ENCODE data around the gene ACTN3.
A peak's percentile ranks its signal among the peaks of the same experiment; 100 is the strongest.

ACTN3 gene

GRCh38 chr11:66554602-66555001 lies 7.9 kb downstream of the ACTN3 start:
- Mint-ChIP-seq H3K4me3 (no peak overlapping the region), H3K9me3 (no peaks in the 10 kb centered on the region), H3K4me1 (ENCODE audit: low read depth) (no peaks in the 10 kb centered on the region), H3K27me3 (ENCODE audit: low read depth) (peaks cover 8% of the 10 kb centered on the region), H3K36me3 (ENCODE audit: low read depth) (no peaks in the 10 kb centered on the region), H3K27ac (no peak overlapping the region)

GRCh38 chr11:66555416-66555815 lies 8.7 kb downstream of the ACTN3 start:
- no peaks in the 10 kb centered on the region for H3K9me3 Mint-ChIP-seq
- peaks cover 8% of the 10 kb centered on the region for H3K27me3 Mint-ChIP-seq (ENCODE audit: low read depth)

GRCh38 chr11:66556086-66556485 lies 9.4 kb downstream of the ACTN3 start:
- H3K4me1 Mint-ChIP-seq (ENCODE audit: low read depth): no peaks in the 10 kb centered on the region
- no peaks in the 10 kb centered on the region for H3K36me3 Mint-ChIP-seq (ENCODE audit: low read depth)
- no peak overlapping the region for H3K4me3 Mint-ChIP-seq
- H3K9me3 Mint-ChIP-seq: no peaks in the 10 kb centered on the region
- no peak overlapping the region for H3K27ac Mint-ChIP-seq
- peaks cover 8% of the 10 kb centered on the region for H3K27me3 Mint-ChIP-seq (ENCODE audit: low read depth)

More at GRCh38 chr11:66555416-66555815, 8.7 kb downstream of the ACTN3 start:
- no peak overlapping the region for H3K4me3 Mint-ChIP-seq
- no peak overlapping the region for H3K27ac Mint-ChIP-seq
- no peaks in the 10 kb centered on the region for H3K36me3 Mint-ChIP-seq (ENCODE audit: low read depth)
- no peaks in the 10 kb centered on the region for H3K4me1 Mint-ChIP-seq (ENCODE audit: low read depth)

- H3K4me3 Mint-ChIP-seq: no peak overlapping the region
- H3K27ac Mint-ChIP-seq: no peak overlapping the region
- H3K27me3 Mint-ChIP-seq (ENCODE audit: low read depth): peaks cover 8% of the 10 kb centered on the region
- no peaks in the 10 kb centered on the region for H3K9me3 Mint-ChIP-seq
- H3K4me1 Mint-ChIP-seq (ENCODE audit: low read depth): no peaks in the 10 kb centered on the region
- no peaks in the 10 kb centered on the region for H3K36me3 Mint-ChIP-seq (ENCODE audit: low read depth)
Measured at GRCh38 chr11:66557733-66558326, 11.1 kb downstream of the ACTN3 start.

- no peak overlapping the region for H3K4me3 Mint-ChIP-seq
- no peak overlapping the region for H3K27ac Mint-ChIP-seq
- no peaks in the 10 kb centered on the region for H3K9me3 Mint-ChIP-seq
- no peaks in the 10 kb centered on the region for H3K36me3 Mint-ChIP-seq (ENCODE audit: low read depth)
- peaks cover 8% of the 10 kb centered on the region for H3K27me3 Mint-ChIP-seq (ENCODE audit: low read depth)
- no peaks in the 10 kb centered on the region for H3K4me1 Mint-ChIP-seq (ENCODE audit: low read depth)
Measured at GRCh38 chr11:66559142-66559865, 12.6 kb downstream of the ACTN3 start.

GRCh38 chr11:66559866-66560676 lies 13.4 kb downstream of the ACTN3 start:
- Mint-ChIP-seq H3K27me3 (ENCODE audit: low read depth) (peaks cover 8% of the 10 kb centered on the region), H3K27ac (no peak overlapping the region), H3K9me3 (no peaks in the 10 kb centered on the region), H3K4me1 (ENCODE audit: low read depth) (no peaks in the 10 kb centered on the region), H3K36me3 (ENCODE audit: low read depth) (no peaks in the 10 kb centered on the region), H3K4me3 (no peak overlapping the region)

- Mint-ChIP-seq H3K27me3 (ENCODE audit: low read depth) (peaks cover 8% of the 10 kb centered on the region), H3K27ac (no peak overlapping the region), H3K4me1 (ENCODE audit: low read depth) (no peaks in the 10 kb centered on the region), H3K9me3 (no peaks in the 10 kb centered on the region), H3K36me3 (ENCODE audit: low read depth) (no peaks in the 10 kb centered on the region), H3K4me3 (no peak overlapping the region)
Measured at GRCh38 chr11:66561178-66561974, 14.7 kb downstream of the ACTN3 start.

GRCh38 chr11:66561975-66562248 lies 15.2 kb downstream of the ACTN3 start:
- H3K27me3 Mint-ChIP-seq (ENCODE audit: low read depth): peaks cover 11% of the 10 kb centered on the region
- no peaks in the 10 kb centered on the region for H3K9me3 Mint-ChIP-seq
- H3K4me1 Mint-ChIP-seq (ENCODE audit: low read depth): no peaks in the 10 kb centered on the region
- H3K36me3 Mint-ChIP-seq (ENCODE audit: low read depth): no peaks in the 10 kb centered on the region
- H3K4me3 Mint-ChIP-seq: no peak overlapping the region
- H3K27ac Mint-ChIP-seq: no peak overlapping the region

GRCh38 chr11:66562275-66562674 lies 15.6 kb downstream of the ACTN3 start:
- Mint-ChIP-seq H3K27ac (no peak overlapping the region), H3K4me3 (no peak overlapping the region), H3K36me3 (ENCODE audit: low read depth) (no peaks in the 10 kb centered on the region), H3K27me3 (ENCODE audit: low read depth) (peaks cover 15% of the 10 kb centered on the region), H3K4me1 (ENCODE audit: low read depth) (no peaks in the 10 kb centered on the region), H3K9me3 (no peaks in the 10 kb centered on the region)

GRCh38 chr11:66562907-66563583 lies 16.3 kb downstream of the ACTN3 start:
- H3K27me3 Mint-ChIP-seq (ENCODE audit: low read depth): peaks cover 20% of the 10 kb centered on the region
- H3K4me1 Mint-ChIP-seq (ENCODE audit: low read depth): no peaks in the 10 kb centered on the region
- H3K36me3 Mint-ChIP-seq (ENCODE audit: low read depth): no peaks in the 10 kb centered on the region
- no peaks in the 10 kb centered on the region for H3K9me3 Mint-ChIP-seq
- H3K4me3 Mint-ChIP-seq: no peak overlapping the region
- H3K27ac Mint-ChIP-seq: no peak overlapping the region

- peaks cover 17% of the 10 kb centered on the region for H3K27me3 Mint-ChIP-seq (ENCODE audit: low read depth)
- H3K4me3 Mint-ChIP-seq: no peak overlapping the region
- peaks cover 3% of the 10 kb centered on the region for H3K4me1 Mint-ChIP-seq (ENCODE audit: low read depth)
- H3K36me3 Mint-ChIP-seq (ENCODE audit: low read depth): no peaks in the 10 kb centered on the region
- H3K9me3 Mint-ChIP-seq: no peaks in the 10 kb centered on the region
- no peak overlapping the region for H3K27ac Mint-ChIP-seq
Measured at GRCh38 chr11:66563832-66564231, 17.1 kb downstream of the ACTN3 start.

- no peak overlapping the region for H3K27ac Mint-ChIP-seq
- H3K36me3 Mint-ChIP-seq (ENCODE audit: low read depth): no peaks in the 10 kb centered on the region
- H3K27me3 Mint-ChIP-seq (ENCODE audit: low read depth): peaks cover 19% of the 10 kb centered on the region
- H3K4me1 Mint-ChIP-seq (ENCODE audit: low read depth): peaks cover 3% of the 10 kb centered on the region
- H3K4me3 Mint-ChIP-seq: no peak overlapping the region
- no peaks in the 10 kb centered on the region for H3K9me3 Mint-ChIP-seq
Measured at GRCh38 chr11:66564538-66564937, 17.8 kb downstream of the ACTN3 start.

- Mint-ChIP-seq H3K27me3 (ENCODE audit: low read depth) (peaks cover 21% of the 10 kb centered on the region), H3K4me3 (no peak overlapping the region), H3K27ac (no peak overlapping the region), H3K36me3 (ENCODE audit: low read depth) (no peaks in the 10 kb centered on the region), H3K9me3 (no peaks in the 10 kb centered on the region), H3K4me1 (ENCODE audit: low read depth) (peaks cover 3% of the 10 kb centered on the region)
Measured at GRCh38 chr11:66564984-66565383, 18.3 kb downstream of the ACTN3 start.

- Mint-ChIP-seq H3K27me3 (ENCODE audit: low read depth) (peaks cover 26% of the 10 kb centered on the region), H3K4me3 (peak overlapping the region; percentile 12), H3K4me1 (ENCODE audit: low read depth) (peaks cover 3% of the 10 kb centered on the region), H3K27ac (no peak overlapping the region), H3K36me3 (ENCODE audit: low read depth) (no peaks in the 10 kb centered on the region), H3K9me3 (no peaks in the 10 kb centered on the region)
Measured at GRCh38 chr11:66566221-66566620, 19.5 kb downstream of the ACTN3 start.

All from T-helper 1 cell treated with Interleukin-12 subunit alpha and Interleukin-12 subunit beta and Interleukin-4 antibody, amounts not matched to agents 30 μg/mL and 1 μg/mL, for 36 hours (primary cell).